ENCODE measurements around the gene MRRF.

DNA sequence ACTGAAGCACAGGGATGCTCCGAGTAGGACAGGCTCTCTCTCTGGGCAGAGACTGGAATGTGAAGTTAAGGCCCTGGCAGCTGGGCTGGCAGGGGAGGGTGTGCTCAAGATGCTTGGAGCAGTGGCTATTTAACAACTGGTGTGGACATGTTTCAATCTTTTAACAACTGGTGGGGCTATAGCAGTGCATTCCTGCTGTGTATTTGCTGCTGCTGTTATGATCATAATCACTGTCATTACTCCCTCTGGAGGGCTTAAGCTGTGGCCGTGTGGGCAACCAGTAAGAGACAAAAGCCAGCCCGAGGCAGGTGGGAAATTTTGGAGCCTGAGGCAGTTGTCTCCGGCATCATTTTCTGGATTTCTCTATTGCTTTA, 72.9 kb downstream of the MRRF start:
- TF ChIP-seq POLR2AphosphoS5 (IDR thresholded peaks at IDR 0.05; ENCODE audit: low read depth, low read length) (no peak), TAF1 (IDR thresholded peaks at IDR 0.05; ENCODE audit: borderline replicate concordance, insufficient read depth, low read length) (no peak), REST (IDR thresholded peaks at IDR 0.05; ENCODE audit: insufficient read depth in 1 of 2, low read depth in 2 of 2, low read length in 2 of 2) (no peak), SIN3A (IDR thresholded peaks at IDR 0.05; ENCODE audit: borderline replicate concordance, insufficient read depth, low read length) (no peak)
